H9 (cell line): ENCODE results near the gene GALNT10. TPM values are rescaled to one million over a fixed set of nuclear protein-coding genes. Genes with fewer than 3 reads are reported as not detected.

Experiments
- DNase-seq: peaks from one replicate; pipeline ENCODE4 v3.0.0-alpha.2; 2017
- H2AFZ ChIP-seq: one replicate; pipeline ENCODE4 v1.6.1; 2013; ENCODE audit warnings: mild to moderate bottlenecking, low read length, control low read depth, moderate library complexity
- H2AK5ac ChIP-seq: 2 replicates; pipeline ENCODE4 v1.6.1; 2013; ENCODE audit warnings: low read length, control low read depth, mixed read lengths; ENCODE audit not compliant: insufficient read length
- H2BK120ac ChIP-seq: one replicate; pipeline ENCODE4 v1.6.1; 2013; ENCODE audit warnings: low read depth, mild to moderate bottlenecking, low read length, control low read depth, inconsistent platforms; ENCODE audit not compliant: poor library complexity, severe bottlenecking
- H2BK12ac ChIP-seq: 2 replicates; pipeline ENCODE4 v1.6.1; 2013; ENCODE audit warnings: low read length, control low read depth, mixed read lengths, low read depth; ENCODE audit not compliant: insufficient read length
- H2BK15ac ChIP-seq: 2 replicates; pipeline ENCODE4 v1.6.1; 2013; ENCODE audit warnings: low read depth, low read length, control low read depth
- H2BK20ac ChIP-seq: one replicate; pipeline ENCODE4 v1.6.1; 2013; ENCODE audit warnings: low read depth, mild to moderate bottlenecking, low read length, control low read depth, inconsistent platforms; ENCODE audit not compliant: poor library complexity, severe bottlenecking
- H2BK5ac ChIP-seq: 2 replicates; pipeline ENCODE4 v1.6.1; 2013; ENCODE audit warnings: low read length, control low read depth, mixed read lengths; ENCODE audit not compliant: insufficient read length
- H3K14ac ChIP-seq: 2 replicates; pipeline ENCODE4 v1.6.1; 2013; ENCODE audit warnings: low read length, control low read depth; ENCODE audit not compliant: insufficient read depth
- H3K18ac ChIP-seq: 2 replicates; pipeline ENCODE4 v1.6.1; 2013; ENCODE audit warnings: low read depth, mild to moderate bottlenecking, mixed read lengths, low read length, control low read depth; ENCODE audit not compliant: insufficient read length
- H3K23ac ChIP-seq: 2 replicates; pipeline ENCODE4 v1.6.1; 2013; ENCODE audit warnings: low read length, control low read depth, mixed read lengths, low read depth; ENCODE audit not compliant: insufficient read length
- H3K23me2 ChIP-seq: 2 replicates; pipeline ENCODE4 v1.6.1; 2013; ENCODE audit warnings: low read depth, mild to moderate bottlenecking, mixed read lengths, low read length, control low read depth; ENCODE audit not compliant: insufficient read length, poor library complexity, severe bottlenecking
- H3K27ac ChIP-seq: 2 replicates; pipeline ENCODE4 v1.5.1; 2013; ENCODE audit warnings: low read length, control low read depth, mixed read lengths, low read depth; ENCODE audit not compliant: insufficient read length
- H3K27me3 ChIP-seq: 2 replicates; pipeline ENCODE4 v1.6.1; 2013; ENCODE audit warnings: low read length, control low read depth, inconsistent platforms; ENCODE audit not compliant: insufficient read depth
- H3K4ac ChIP-seq: 2 replicates; pipeline ENCODE4 v1.6.1; 2013; ENCODE audit warnings: low read depth, mild to moderate bottlenecking, control low read depth, inconsistent platforms, low read length, moderate library complexity
- H3K4me1 ChIP-seq: 2 replicates; pipeline ENCODE4 v1.6.1; 2013; ENCODE audit warnings: low read length, control low read depth, inconsistent platforms; ENCODE audit not compliant: insufficient read depth
- H3K4me2 ChIP-seq: 2 replicates; pipeline ENCODE4 v1.6.1; 2013; ENCODE audit warnings: low read length, control low read depth, mixed read lengths; ENCODE audit not compliant: insufficient read length, insufficient read depth
- H3K56ac ChIP-seq: 2 replicates; pipeline ENCODE4 v1.6.1; 2013; ENCODE audit warnings: low read depth, mild to moderate bottlenecking, mixed read lengths, low read length, control low read depth; ENCODE audit not compliant: insufficient read length
- H3K79me1 ChIP-seq: 2 replicates; pipeline ENCODE4 v1.6.1; 2013; ENCODE audit warnings: low read depth, mild to moderate bottlenecking, moderate library complexity, low read length, control low read depth, inconsistent platforms; ENCODE audit not compliant: insufficient read depth, poor library complexity, severe bottlenecking
- H3K79me2 ChIP-seq: 2 replicates; pipeline ENCODE4 v1.6.1; 2013; ENCODE audit warnings: low read length, control low read depth, inconsistent platforms; ENCODE audit not compliant: insufficient read depth
- H3K9ac ChIP-seq: 2 replicates; pipeline ENCODE4 v1.6.1; 2013; ENCODE audit warnings: low read length, control low read depth, mixed read lengths; ENCODE audit not compliant: insufficient read length; ENCODE audit errors: extremely low read depth
- H3K9me3 ChIP-seq: one replicate; pipeline ENCODE4 v1.6.1; 2013; ENCODE audit warnings: low read depth, low read length, inconsistent platforms; ENCODE audit not compliant: control insufficient read depth
- H3T11ph ChIP-seq: one replicate; pipeline ENCODE4 v1.6.1; 2013; ENCODE audit warnings: mild to moderate bottlenecking, low read length, control low read depth, inconsistent platforms
- H4K20me1 ChIP-seq: one replicate; pipeline ENCODE4 v1.6.1; 2013; ENCODE audit not compliant: control insufficient read depth, insufficient read length, insufficient read depth
- H4K5ac ChIP-seq: 2 replicates; pipeline ENCODE4 v1.6.1; 2013; ENCODE audit warnings: low read depth, mild to moderate bottlenecking, mixed read lengths, low read length, control low read depth; ENCODE audit not compliant: insufficient read length
- H4K8ac ChIP-seq: replicated peaks from 2 replicates; pipeline ENCODE4 v1.6.1; 2013; ENCODE audit warnings: low read length, control low read depth, mixed read lengths, low read depth; ENCODE audit not compliant: insufficient read length
- H4K91ac ChIP-seq: 2 replicates; pipeline ENCODE4 v1.6.1; 2013; ENCODE audit warnings: low read depth, mild to moderate bottlenecking, moderate library complexity, mixed read lengths, low read length, control low read depth; ENCODE audit not compliant: insufficient read length
- H3K27ac Mint-ChIP-seq, 3 experiments: 2 replicates in 2 of 3; 3 replicates in 1 of 3; pipeline ENCODE4 v1.8.0; 2020 to 2021; ENCODE audit warnings: mixed read lengths in 3 of 3, mild to moderate bottlenecking in 1 of 3, moderate library complexity in 1 of 3
- H3K27me3 Mint-ChIP-seq: 2 replicates; pipeline ENCODE4 v1.8.0; 2021; ENCODE audit warnings: low read depth, mild to moderate bottlenecking, moderate library complexity, mixed read lengths
- H3K36me3 Mint-ChIP-seq, 3 experiments: 2 replicates in 2 of 3; 3 replicates in 1 of 3; pipeline ENCODE4 v1.8.0; 2020 to 2021; ENCODE audit warnings: low read depth in 3 of 3, mixed read lengths in 3 of 3; ENCODE audit not compliant: insufficient read depth in 1 of 3
- H3K4me1 Mint-ChIP-seq, 2 experiments: 2 replicates each; pipeline ENCODE4 v1.8.0; 2020; ENCODE audit warnings: mixed read lengths in 2 of 2
- H3K4me3 Mint-ChIP-seq, 2 experiments: 2 replicates in 1 of 2; 3 replicates in 1 of 2; pipeline ENCODE4 v1.8.0; 2020 to 2021; ENCODE audit warnings: mild to moderate bottlenecking in 2 of 2, mixed read lengths in 2 of 2, moderate library complexity in 1 of 2
- H3K9me3 Mint-ChIP-seq, 2 experiments: 2 replicates in 1 of 2; 3 replicates in 1 of 2; pipeline ENCODE4 v1.8.0; 2020; ENCODE audit warnings: mild to moderate bottlenecking in 2 of 2, mixed read lengths in 2 of 2, moderate library complexity in 1 of 2
- WGBS: extraction: QIAGEN DNeasy Blood & Tissue Kit; methylation state at CpG from one replicate; pipeline ENCODE4 v1.1.7; 2013; ENCODE audit warnings: missing lambda C conversion rate, low lambda C conversion rate, mixed read lengths; ENCODE audit not compliant: insufficient read length; ENCODE audit errors: extremely low coverage; 5-methylcytosine and 5-hydroxymethylcytosine counted together
- total RNA-seq: library from RNA; stranded (reverse); gene quantifications from 2 replicates; pipeline ENCODE4 v1.2.1, GENCODE V29; 2021
- TF ChIP-seq, protein P1 (sequence below): fragments of 200-600 bp; sonication (generic); conservative IDR thresholded peaks from 3 replicates; pipeline ENCODE4 v1.8.0; 2021; ENCODE audit warnings: antibody characterized with exemption, mild to moderate bottlenecking

The GALNT10 gene
- total RNA-seq, 1 experiment from 2014 or later: 15.4 TPM

DNA sequence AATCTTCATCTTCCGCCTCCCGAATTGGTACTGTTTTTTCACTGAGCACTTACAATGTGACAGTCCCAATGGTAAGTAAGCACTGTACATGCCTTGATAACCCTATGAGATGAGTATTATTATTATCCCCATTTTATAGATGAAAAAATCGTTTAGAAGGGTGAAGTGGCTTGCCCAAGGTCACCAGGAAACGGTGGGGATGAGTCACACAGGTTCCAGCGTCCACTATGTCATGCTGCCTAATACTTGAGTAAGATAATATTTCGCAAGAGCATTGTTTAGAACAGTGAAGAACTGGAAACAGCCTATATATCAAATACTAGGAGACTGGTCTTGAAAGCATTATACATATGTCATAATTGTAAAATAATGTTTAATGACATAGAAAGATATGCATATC is 274.6 kb downstream of the GALNT10 start:
- H3K27ac Mint-ChIP-seq: no peak overlapping the region
- Histone ChIP-seq H3K23ac (no peak overlapping the region), H2BK15ac (no peak overlapping the region), H3K79me2 (no peaks in the 10 kb centered on the region), H3K4ac (no peak overlapping the region), H3K56ac (no peak overlapping the region), H4K20me1 (no peaks in the 10 kb centered on the region), H3K14ac (no peak overlapping the region), H4K91ac (no peak overlapping the region), H2BK12ac (no peak overlapping the region), H3K27ac (no peak overlapping the region), H3T11ph (no peak overlapping the region), H4K5ac (no peak overlapping the region), H4K8ac (no peak overlapping the region), H3K18ac (no peak overlapping the region), H2AFZ (no peak overlapping the region), H3K23me2 (no peaks in the 10 kb centered on the region), H3K9me3 (no peaks in the 10 kb centered on the region), H3K4me1 (no peaks in the 10 kb centered on the region), H2AK5ac (no peak overlapping the region), H2BK120ac (no peak overlapping the region), H3K4me2 (no peak overlapping the region), H3K79me1 (no peaks in the 10 kb centered on the region), H2BK5ac (no peak overlapping the region), H3K27me3 (peaks cover 8% of the 10 kb centered on the region; the same call in 1 of the 2 replicates), H2BK20ac (no peak overlapping the region), H3K9ac (no peak overlapping the region)
- H3K4me1 Mint-ChIP-seq: peaks cover 11 to 13% of the 10 kb centered on the region in 2 experiments
- H3K4me3 Mint-ChIP-seq: no peak overlapping the region
- TF ChIP-seq, protein P1, sequence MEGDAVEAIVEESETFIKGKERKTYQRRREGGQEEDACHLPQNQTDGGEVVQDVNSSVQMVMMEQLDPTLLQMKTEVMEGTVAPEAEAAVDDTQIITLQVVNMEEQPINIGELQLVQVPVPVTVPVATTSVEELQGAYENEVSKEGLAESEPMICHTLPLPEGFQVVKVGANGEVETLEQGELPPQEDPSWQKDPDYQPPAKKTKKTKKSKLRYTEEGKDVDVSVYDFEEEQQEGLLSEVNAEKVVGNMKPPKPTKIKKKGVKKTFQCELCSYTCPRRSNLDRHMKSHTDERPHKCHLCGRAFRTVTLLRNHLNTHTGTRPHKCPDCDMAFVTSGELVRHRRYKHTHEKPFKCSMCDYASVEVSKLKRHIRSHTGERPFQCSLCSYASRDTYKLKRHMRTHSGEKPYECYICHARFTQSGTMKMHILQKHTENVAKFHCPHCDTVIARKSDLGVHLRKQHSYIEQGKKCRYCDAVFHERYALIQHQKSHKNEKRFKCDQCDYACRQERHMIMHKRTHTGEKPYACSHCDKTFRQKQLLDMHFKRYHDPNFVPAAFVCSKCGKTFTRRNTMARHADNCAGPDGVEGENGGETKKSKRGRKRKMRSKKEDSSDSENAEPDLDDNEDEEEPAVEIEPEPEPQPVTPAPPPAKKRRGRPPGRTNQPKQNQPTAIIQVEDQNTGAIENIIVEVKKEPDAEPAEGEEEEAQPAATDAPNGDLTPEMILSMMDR: no peak
- no peaks in the 10 kb centered on the region for H3K9me3 Mint-ChIP-seq
- H3K36me3 Mint-ChIP-seq: no peaks in the 10 kb centered on the region; a peak in 1 of 7 replicates
- WGBS: no CpG with 5 or more reads among the region's 6 CpGs
- peaks cover 54% of the 10 kb centered on the region for H3K27me3 Mint-ChIP-seq
- DNase-seq: no peak
